GM18861 (cell line): ENCODE data around the gene SETD1B.
A peak's percentile ranks its signal among the peaks of the same experiment; 100 is the strongest.

ENCODE experiments used
- ATAC-seq: cut with Tn5 transposase; IDR thresholded peaks from one replicate; pipeline ENCODE4 v1.9.1; 2021; ENCODE audit not compliant: unreplicated experiment

SETD1B gene

GRCh38 chr12:121795034-121795968, 8.5 kb upstream of the SETD1B start:
- no peak for ATAC-seq

- no peak for ATAC-seq
Measured at GRCh38 chr12:121796855-121797751, 6.7 kb upstream of the SETD1B start.

GRCh38 chr12:121797937-121798786, 5.6 kb upstream of the SETD1B start:
- no peak for ATAC-seq

- ATAC-seq: no peak
Measured at GRCh38 chr12:121798787-121799155, 5.0 kb upstream of the SETD1B start.

- no peak for ATAC-seq
Measured at GRCh38 chr12:121799156-121799841, 4.5 kb upstream of the SETD1B start.

GRCh38 chr12:121799842-121800693, 3.7 kb upstream of the SETD1B start:
- ATAC-seq: no peak

GRCh38 chr12:121800694-121801594, 2.9 kb upstream of the SETD1B start:
- no peak for ATAC-seq

GRCh38 chr12:121801595-121802484, 2.0 kb upstream of the SETD1B start:
- no peak for ATAC-seq

GRCh38 chr12:121802485-121802842, 1.3 kb upstream of the SETD1B start:
- ATAC-seq: no peak

GRCh38 chr12:121802843-121803698, 738 bp upstream of the SETD1B start:
- ATAC-seq: peak; percentile 43

GRCh38 chr12:121804417-121805111, 755 bp downstream of the SETD1B start:
- ATAC-seq: no peak

- no peak for ATAC-seq
Measured at GRCh38 chr12:121805171-121806008, 1.6 kb downstream of the SETD1B start.

GRCh38 chr12:121806009-121806545, 2.3 kb downstream of the SETD1B start:
- ATAC-seq: no peak

- no peak for ATAC-seq
Measured at GRCh38 chr12:121806546-121807423, 3.0 kb downstream of the SETD1B start.
